Measurements from ENCODE around the gene MEGF11.

GRCh38 chr15:65884511-65884910, 369.0 kb downstream of the MEGF11 start:
- no peak for TF ChIP-seq BHLHE40 (IDR thresholded peaks at IDR 0.05; ENCODE audit: low read depth, low read length)
- TF ChIP-seq RFX5 (IDR thresholded peaks at IDR 0.05), result no peak
- TF ChIP-seq CTCF (IDR thresholded peaks at IDR 0.05), result no peak
- no peak for TF ChIP-seq HDAC2 (IDR thresholded peaks at IDR 0.05)
- TF ChIP-seq KDM1A (IDR thresholded peaks at IDR 0.05; ENCODE audit: low read depth), result no peak
- no peak for TF ChIP-seq PBX3 (IDR thresholded peaks at IDR 0.05)
- no peak for TF ChIP-seq MAX (IDR thresholded peaks at IDR 0.05)
- no peak for TF ChIP-seq KDM5A (IDR thresholded peaks at IDR 0.05)
- TF ChIP-seq EP300 (IDR thresholded peaks at IDR 0.05), result no peak
- TF ChIP-seq RAD21 (conservative IDR thresholded peaks at IDR 0.05 in 1 of 2, IDR thresholded peaks at IDR 0.05 in 1 of 2), result no peak
